ENCODE results near the gene SLC38A8.

- TF ChIP-seq CTCF (IDR thresholded peaks at IDR 0.05), result no peak
- no peak for TF ChIP-seq POLR2A (IDR thresholded peaks at IDR 0.05)
- TF ChIP-seq POLR2AphosphoS5 (IDR thresholded peaks at IDR 0.05), result no peak
Measured at GRCh38 chr16:84061236-84061819, 18.7 kb upstream of the SLC38A8 start.
